Measurements from ENCODE around the gene DPY19L2. TPM values are rescaled to one million over a fixed set of nuclear protein-coding genes. Genes with fewer than 3 reads are reported as not detected.
"Not testable (repeated sequence)": the region's sequence is repeated elsewhere in the genome, so short reads cannot be mapped to it uniquely, and the experiment has no call there.

Gene DPY19L2
- total RNA-seq = 0.40 and 0.65 TPM in 2 replicates

DNA sequence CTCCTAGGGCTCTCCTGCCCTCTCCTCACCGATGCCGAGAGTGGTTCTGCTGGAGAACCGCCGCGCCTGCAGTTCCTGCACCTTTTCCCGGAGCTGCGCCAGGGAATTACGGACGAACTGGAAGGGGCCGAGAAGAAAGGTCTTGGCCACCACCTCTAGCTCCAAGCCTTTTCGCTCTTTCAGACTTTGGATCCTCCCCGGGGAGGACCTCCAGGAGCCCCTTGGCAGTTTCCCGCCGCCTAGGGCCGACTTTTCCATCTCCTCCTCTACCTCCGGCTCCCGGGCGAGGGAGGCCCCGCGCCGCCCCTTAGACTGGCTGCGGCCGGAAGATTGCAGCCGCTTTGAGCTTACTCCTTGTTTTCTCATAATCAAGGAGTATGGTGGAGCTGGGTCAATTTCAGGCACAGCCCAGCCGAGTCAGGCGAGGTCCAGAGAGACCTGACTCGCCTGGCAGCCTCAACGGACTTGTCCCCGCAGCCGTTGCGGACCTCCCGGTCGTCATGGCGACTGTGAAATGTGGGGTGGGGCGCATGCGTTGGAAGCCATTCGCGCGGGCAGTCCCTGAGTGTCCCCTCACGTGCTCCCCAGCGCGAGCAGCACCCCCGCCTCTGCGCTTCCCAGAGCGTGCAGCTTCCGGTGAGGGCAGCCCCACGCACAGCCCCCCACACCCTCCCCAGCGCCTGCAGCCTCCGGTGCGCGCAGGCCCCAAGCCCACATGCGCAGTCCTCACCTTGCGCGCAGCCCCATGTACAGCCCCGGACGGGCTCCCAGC is at the start of gene DPY19L2:
TSS of gene DPY19L2 (minus strand) at position 466 of the 772 bp plus-strand sequence. CDS start at position 366, 100 bp downstream.
- DNase-seq (ENCODE audit: low read depth in 2 of 2) = peak; percentile 41 to 59

DNA sequence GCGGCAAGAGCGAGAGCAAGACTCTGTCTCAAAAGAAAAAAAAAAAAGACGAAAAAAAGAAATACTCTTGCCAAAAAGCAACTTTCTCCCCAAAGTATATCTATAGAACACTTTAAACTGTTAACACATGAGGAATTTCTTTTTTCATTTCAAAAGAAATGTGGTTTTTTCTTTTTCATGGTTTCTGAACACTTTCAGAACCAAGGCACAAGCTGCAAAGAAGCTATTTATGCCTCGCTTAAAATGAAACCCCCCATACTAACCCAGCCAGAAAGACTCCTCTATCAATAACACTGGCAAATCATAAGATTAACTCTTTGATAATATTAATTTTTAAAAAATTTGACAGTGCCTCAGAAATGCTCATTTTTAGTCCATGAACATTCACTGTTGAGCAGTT is 48.6 kb upstream of the DPY19L2 start:
- DNase-seq (ENCODE audit: low read depth in 2 of 2) = not testable (repeated sequence)

DNA sequence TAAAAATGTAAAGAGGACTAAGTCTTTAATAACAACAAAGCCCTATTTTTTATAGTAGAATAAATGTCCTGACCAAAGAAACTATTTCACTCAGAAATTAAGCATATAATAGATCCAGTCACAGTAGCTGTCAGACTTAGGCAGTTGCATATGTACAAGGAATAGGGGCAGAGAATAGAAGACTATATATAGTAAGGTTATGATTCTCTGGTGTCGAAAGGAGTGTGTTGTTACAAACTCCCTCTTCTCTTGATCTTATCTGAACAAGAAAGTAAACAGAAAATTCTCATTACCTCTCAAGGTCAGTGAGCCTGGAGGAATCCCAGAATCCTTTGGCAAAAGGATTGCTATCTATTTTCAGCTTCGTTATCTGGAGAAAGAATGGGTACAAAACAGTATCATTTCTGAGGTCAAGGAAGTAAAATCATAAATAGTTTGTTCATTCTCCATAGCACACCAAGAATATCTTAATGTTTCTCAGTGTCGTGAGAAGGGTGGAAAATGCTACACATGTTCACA is 46.9 kb upstream of the DPY19L2 start:
- DNase-seq (ENCODE audit: low read depth in 2 of 2) = not testable (repeated sequence)

DNA sequence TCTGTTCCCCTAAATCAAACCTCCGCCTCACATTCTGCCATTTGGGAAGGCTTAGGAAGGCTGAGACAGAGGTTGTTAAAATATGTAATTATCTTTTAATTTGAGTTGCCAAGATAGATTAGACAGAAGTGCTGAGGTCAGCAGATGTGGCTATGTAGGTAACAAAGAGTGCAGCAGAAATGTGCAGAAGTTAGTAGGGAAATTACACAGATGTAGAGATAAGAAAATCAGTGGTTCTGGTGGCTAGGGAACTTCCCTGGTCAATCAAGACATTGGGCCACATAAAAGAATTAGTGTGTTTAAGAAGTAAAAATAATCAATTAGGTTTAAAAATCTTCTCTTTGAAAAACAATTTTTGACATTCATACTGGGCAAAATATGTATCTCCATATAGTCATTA is 46.1 kb upstream of the DPY19L2 start:
- DNase-seq (ENCODE audit: low read depth in 2 of 2) = not testable (repeated sequence)

DNA sequence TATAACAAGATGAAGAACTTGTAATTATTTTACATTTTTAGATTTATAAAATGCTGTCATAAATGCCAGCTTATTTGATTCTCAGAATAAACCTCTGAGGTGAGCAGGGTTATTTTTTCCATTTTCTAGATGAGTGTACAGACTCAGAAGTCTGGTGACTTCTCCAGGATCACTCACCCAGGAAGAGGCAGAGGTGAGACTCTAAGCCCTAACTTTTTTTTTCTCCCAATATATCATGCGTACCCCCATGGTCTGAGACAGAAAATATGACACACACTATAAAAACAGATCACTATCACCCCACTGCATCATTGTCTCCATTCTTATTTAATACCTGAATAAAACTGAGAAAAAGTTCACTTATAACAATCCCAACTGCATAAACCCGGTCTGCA is 45.4 kb upstream of the DPY19L2 start:
- DNase-seq (ENCODE audit: low read depth in 2 of 2) = not testable (repeated sequence)

DNA sequence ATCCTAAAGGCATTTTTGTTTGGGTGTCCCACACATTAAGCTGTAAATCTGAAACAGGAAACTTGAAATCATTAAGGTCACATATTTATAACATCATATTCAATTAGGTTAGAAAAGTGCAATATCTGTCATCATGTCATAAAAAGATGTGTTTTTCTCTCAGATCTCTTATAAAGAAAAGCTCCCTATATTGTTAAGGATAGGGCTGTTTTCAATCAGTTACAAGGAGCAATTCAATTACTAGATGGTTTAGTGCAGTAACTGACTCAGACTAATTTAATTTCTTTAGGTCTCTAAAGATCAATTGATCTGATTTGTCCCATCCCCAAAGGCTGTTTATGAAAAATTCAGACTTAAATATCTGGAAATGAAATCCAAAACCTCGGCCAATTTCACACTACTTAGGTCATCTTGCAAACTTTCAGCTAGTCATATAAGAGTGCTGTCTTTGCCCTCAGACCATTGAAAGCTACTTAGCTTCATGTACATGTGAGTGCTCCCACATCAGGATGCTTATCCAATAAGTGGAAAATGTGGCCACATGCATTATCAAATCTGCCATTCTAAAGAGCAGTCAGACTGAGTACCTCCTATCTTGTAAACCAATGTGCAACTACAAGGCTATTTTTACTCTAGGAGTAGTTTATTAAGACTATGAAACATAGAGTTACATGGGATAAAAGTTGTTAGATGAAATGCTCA is 44.8 kb upstream of the DPY19L2 start:
- DNase-seq (ENCODE audit: low read depth in 2 of 2) = not testable (repeated sequence)

DNA sequence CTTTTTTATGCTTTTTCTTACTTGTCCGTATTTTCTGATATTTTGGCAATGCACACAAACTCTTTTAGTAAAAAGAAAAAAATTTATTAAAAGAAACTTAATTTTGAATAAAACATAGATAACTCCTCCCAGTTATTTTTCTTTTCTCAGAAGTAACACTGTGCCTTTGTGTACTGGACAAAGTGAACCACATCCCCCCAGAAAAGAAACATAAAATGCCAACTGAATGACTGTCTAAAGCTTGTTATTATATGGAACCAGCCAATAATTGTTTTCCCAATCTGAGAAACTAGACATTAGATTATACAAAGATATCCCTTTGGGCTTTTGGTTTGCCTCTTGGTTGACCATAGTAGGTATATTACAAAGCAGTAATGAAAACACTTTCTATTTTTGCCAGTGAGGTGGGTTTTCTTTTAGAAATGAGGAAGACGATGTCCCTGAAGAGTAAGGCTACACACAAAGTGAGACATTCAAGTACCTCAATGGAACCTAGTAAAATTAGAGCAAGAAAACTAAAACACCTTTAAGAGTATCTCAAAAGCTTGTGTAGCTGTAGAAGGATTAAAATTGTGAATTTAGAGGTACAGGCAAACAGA is 44.2 kb upstream of the DPY19L2 start:
- not testable (repeated sequence) for DNase-seq (ENCODE audit: low read depth in 2 of 2)

DNA sequence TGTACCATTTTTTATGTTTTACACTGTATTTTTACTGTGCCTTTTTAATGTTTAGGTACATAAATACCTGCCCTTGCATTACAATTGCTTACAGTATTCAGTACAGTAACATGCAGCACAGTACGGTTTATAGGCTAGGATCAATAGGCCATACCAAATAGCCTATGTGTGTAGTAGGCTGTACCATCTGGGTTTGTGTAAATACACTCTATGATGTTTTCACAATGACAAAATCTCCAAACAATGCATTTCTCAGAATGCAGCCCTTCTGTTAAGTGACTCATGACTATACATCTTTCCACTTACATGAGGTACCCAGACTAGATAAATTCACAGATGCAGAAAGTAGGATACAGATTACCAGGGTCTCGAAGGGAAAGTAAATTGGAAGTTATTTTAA is 43.0 kb upstream of the DPY19L2 start:
- DNase-seq (ENCODE audit: low read depth in 2 of 2) = not testable (repeated sequence)

DNA sequence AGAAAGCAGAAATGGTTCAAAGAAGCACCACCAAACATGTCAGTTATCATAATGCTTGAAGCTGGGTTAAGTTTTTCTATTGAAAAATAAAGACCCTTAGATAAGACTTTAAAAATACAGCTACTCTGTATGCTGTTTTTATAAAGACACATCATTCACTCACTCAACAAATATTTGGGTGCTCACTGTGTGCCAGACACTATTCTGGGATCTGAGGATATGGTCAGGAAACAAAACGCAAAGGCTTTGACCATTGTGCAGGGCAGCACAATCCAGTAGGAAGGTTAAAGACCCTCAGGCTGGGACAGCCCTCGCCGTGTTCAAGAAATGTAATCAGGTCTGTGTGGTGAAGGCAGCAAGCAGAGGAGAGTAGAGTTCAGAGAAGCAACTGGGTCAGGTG is 38.0 kb upstream of the DPY19L2 start:
- DNase-seq (ENCODE audit: low read depth in 2 of 2) = no peak

DNA sequence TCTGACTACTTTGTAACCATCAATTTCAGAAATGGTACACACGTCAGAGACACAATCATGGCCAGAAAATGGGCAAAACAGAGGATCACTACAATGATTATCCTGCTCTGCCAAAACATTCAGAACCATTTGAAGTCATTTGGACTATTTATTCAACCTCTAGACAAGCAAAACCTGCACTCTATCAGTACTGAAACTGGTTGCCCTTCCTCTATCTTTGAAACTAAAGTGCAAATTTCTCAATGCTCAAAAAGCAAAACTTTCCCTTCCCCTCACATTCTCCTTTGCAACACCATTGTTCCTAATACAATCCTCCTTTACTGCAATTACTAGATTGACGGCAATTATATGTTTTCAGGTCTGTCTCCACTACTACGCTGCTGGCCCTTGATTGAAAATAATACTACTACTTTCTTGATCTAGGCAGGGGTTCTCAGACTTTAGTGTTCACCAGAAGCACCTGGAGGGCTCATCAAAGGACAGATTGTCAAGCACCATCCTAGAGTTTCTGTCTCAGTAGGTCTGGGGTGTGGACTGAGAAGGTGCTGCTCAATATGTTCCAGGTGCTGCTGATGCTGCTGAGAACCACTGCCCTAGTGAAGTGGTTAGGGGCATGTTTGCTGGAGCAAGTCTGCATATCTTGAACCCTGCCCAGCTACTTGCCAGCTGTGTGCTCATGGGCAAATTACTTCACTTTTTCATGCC is 31.5 kb upstream of the DPY19L2 start:
- not testable (repeated sequence) for DNase-seq (ENCODE audit: low read depth in 2 of 2)

DNA sequence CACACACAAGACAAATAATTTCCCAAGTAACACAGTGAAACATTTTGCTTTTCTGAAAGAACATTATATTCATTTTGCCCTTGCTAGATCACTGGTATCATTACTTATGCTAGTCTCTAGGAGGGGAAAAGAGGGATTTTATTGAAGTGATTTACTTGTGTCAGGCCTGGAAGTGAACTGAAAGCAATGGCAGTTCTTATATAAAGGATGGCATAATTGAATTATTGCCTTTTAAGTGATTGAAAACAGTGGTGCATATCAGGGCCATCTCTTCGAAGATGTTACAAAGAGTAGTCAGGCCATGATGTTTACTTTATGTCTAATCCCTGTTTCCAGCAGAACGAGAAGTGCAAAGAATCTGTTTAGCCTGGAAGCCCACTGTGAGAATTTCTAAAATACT is 30.7 kb upstream of the DPY19L2 start:
- DNase-seq (ENCODE audit: low read depth in 2 of 2) = not testable (repeated sequence)

DNA sequence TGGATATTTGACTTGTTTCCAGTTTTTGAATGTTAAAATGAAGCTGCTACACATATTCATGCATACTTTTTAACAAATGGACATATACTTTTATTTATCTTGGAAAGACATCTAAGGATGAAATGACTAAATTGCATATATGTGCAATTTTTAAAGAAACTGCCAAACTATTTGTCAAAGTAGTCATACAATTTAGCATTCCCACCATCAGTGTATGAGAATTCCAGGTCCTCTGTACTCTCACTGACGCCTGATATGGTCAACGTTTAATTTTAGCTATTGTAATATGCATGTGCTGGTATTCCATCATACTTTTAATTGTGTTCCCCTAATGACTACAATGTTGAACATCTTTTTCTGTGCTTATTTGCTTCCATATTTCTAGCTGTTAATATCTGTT is 22.5 kb upstream of the DPY19L2 start:
- DNase-seq (ENCODE audit: low read depth in 2 of 2) = not testable (repeated sequence)

DNA sequence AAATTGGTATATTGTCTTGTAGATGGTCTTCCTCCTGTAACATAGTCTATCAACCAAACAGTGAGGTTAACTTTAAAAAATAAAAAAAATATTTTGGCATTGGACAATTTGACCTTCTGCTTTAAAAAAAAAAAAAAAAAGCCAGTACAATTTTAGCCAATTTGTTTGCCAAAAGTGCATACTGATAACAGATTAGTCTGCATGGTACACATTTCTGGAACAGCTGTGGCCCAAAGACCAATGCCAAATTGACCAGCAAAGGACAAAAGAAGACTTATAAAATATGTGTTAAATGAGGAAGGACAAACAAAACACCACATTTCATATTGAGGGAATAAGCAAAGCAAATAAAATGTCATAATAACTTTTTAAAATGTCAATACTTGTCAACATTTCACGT is 20.8 kb upstream of the DPY19L2 start:
- DNase-seq (ENCODE audit: low read depth in 2 of 2) = not testable (repeated sequence)

DNA sequence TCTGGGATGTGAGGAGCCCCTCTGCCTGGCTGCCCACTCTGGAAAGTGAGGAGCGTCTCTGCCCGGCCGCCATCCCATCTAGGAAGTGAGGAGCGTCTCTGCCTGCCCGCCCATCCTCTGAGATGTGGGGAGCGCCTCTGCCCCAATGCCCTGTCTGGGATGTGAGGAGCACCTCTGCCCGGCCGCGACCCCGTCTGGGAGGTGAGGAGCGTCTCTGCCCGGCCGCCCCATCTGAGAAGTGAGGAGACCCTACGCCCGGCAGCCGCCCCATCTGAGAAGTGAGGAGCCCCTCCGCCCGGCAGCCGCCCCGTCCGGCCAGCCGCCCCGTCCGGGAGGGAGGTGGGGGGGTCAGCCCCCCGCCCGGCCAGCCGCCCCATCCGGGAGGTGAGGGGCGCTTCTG is 18.3 kb upstream of the DPY19L2 start:
- not testable (repeated sequence) for DNase-seq (ENCODE audit: low read depth in 2 of 2)

DNA sequence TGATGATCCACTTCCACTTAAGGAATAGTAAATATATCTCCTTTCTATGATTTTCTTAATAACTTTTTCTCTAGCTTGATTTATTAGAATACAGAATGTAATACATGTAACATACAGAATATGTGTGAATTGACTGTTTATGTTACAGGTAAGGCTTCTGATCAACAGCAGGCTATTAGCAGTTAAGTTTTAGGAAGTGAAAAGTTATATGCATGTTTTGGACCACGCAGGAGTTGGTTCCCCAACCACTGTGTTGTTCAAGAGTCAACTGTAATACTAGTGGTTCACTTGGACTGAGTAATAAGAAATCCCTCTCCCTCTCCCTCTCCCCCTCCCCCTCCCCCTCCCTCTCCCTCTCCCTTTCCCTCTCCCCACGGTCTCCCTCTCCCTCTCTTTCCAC is 17.5 kb upstream of the DPY19L2 start:
- DNase-seq (ENCODE audit: low read depth in 2 of 2) = not testable (repeated sequence)

DNA sequence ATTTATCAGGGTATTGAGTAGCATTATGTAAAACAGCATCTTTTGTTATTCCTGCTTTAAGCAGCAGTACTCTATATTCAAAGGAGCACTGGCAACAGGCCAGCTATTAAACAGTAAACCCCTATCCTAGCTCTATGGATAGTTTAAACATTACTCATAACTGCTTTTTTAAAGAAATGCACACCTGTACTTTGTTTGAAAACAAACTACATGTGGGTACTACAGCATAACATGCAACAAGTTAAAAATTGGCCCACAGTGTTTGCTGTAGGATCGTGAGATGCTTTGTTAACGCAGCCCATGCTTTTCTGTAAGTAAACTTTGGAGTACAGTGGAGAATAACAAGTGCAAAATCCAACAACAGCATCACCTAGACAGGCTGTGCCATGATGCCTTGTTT is 14.3 kb upstream of the DPY19L2 start:
- not testable (repeated sequence) for DNase-seq (ENCODE audit: low read depth in 2 of 2)

DNA sequence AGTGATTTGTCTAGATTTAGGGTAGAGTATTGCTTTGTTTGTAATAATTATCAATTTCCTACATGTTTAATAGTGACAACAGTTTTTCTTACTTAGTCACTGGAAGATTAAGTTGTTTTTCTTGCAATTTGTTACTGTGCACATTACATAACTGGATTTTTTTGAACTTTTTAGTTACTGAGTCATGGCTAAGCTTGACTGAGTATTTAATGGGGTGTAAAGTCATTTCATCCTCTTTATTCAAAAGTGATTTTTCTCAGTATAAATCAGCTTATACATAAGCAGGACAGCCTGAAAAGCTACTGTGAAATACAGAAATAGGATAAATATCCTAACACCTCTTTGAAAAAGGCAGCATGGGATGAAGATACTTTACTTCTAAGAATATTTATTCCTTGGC is 12.5 kb upstream of the DPY19L2 start:
- not testable (repeated sequence) for DNase-seq (ENCODE audit: low read depth in 2 of 2)

DNA sequence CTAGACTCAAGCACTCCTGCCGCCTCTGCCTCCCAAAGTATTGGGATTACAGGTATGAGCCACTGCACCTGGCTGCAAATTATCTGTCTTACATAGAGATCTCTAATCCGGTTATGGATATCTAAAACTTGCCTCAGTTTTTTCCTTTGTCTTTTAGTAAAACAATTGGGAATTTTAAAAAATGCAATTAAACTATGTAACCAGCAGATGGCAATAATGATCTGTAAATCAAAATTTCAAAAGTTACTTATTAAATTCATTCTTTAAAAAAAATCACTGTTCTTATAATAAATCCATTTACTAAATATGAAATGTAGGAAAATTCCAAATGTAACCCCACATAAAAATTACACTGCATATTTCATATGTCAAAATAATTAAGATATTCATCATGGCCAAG is 4.3 kb upstream of the DPY19L2 start:
- DNase-seq (ENCODE audit: low read depth in 2 of 2) = not testable (repeated sequence)

DNA sequence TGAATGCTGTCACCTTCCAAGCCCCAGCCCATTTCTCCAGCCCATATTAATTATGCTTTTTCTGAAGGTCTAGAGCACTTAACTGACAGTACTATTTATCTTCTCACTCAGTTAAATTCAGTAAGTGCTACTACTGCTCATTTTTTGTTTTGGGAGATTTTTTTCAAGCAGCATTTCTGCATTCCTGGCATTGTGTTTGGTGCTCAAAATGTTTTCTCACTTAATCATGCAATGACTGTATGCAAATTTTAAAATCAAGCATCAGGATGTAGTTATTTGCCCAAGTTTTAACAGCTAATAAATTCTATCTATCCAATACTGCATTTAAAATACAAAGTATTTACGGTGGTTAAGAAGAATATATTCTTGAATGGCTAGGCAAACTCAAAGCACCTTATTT is 1.6 kb upstream of the DPY19L2 start:
- not testable (repeated sequence) for DNase-seq (ENCODE audit: low read depth in 2 of 2)

DNA sequence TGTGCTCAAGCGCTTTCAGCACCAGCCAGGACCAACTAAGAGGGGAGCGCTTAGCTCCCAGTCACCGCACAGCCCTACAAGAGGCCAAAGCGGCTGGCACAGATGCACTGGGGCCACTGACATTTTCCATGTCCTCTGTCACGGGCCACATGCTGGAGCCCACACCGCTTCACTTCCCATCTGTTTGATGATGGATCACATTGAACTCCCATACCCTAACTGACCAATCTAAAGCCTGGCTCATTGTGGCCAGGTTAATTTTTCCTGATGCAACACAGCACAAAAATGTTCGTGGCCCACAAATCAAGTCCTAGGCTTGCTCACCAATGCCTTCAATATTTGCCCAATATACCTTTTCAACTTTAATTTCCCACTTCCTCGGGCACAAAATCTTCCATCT is 1.1 kb upstream of the DPY19L2 start:
- not testable (repeated sequence) for DNase-seq (ENCODE audit: low read depth in 2 of 2)

DNA sequence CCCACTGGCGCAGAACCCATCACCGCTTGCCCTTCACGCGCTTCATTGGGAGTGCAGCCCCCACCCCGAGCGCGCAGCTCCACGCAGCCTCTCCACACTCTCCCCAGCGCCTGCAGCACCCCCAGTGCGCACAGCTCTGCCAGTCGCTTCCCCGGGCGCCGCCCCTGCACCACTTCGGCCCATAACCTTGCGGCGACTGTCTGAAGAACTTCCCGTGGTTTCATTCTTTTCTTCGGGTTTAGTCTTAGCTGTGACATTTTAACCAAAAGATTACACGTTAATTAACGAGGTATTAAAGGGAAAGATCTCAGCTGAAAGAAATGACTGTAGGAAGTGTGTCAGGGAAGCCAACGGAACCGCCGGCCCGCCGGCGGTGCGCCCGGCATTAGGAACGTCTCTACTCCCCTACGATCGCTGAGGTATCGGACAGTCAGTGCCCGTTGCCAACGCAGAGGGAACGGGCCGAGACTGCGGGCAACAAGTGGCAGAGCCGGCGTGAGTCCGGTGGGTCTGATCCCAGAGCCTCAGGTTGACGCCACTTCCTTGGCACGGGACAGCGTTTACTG is 590 bp upstream of the DPY19L2 start:
- DNase-seq (ENCODE audit: low read depth in 2 of 2) = peak in 1 of 2 donors; percentile 27
